Cardiac fibroblast (primary cell): ENCODE measurements around the gene C1QC.
"Not testable (repeated sequence)": the region's sequence is repeated elsewhere in the genome, so short reads cannot be mapped to it uniquely, and the experiment has no call there.

Experiments used
- DNase-seq, 2 donors: peaks; one replicate each; pipeline versions ENCODE4 v3.0.0 to v3.0.0-alpha.2; 2010; ENCODE audit warnings: low read depth in 2 of 2
- H3K4me3 ChIP-seq, 2 donors: replicated peaks in 1 of 2; 1 replicate in 1 of 2; 2 replicates in 1 of 2; pipeline ENCODE4 v1.5.1; 2011; ENCODE audit warnings: low read depth in 2 of 2, low read length in 2 of 2, mild to moderate bottlenecking in 2 of 2, moderate library complexity in 1 of 2
- CTCF ChIP-seq: IDR thresholded peaks from one replicate; pipeline ENCODE4 v1.5.1; 2011; ENCODE audit warnings: low read depth, mild to moderate bottlenecking, low read length, inconsistent platforms

The C1QC gene

DNA sequence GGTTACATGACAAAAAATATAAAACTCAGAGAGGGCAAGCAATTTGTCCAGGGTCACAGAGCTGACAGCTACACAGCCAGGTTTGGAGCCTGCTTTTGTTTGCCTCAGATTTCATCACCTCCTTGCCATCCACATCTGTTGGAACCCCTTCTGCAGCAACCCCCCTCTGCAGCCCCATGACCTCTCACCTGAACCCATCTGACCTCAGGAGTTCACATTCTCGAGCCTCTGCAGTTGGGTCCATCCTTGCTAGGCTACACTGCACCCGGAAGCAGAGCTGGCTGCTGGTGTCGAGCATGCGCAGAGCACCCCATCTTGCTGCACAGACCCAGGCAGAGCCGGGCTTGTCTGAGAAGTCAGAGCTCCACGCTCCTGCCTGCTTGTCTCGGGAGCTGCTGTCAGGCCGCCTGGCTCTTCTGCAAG, 19.6 kb downstream of the C1QC start:
- H3K4me3 ChIP-seq: no peak overlapping the region
- DNase-seq: no peak
- no peak for TF ChIP-seq CTCF

DNA sequence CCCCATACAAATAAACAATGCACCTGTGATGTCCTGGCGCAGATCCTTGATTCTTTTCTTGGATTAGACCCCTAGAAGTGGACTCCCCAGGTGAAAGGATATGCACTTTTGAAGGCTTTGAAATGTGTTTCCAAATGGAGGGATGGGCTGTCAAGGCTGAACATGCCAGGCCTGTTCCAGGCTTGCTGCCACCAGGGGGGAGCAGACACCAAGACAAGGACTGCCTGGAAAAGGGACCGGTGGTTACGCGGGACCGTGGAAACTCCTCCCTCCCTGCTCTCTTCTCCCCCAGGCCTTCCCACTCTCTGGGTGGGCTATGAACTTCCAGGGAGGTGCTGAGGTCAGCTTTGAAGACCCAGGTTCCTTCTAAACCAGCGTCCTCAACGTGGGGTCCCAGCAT, 22.3 kb downstream of the C1QC start:
- H3K4me3 ChIP-seq: no peak overlapping the region
- TF ChIP-seq CTCF: peak; percentile 60
- DNase-seq: peak; percentile 35 to 42

GRCh38 chr1:22666412-22666811, 23.0 kb downstream of the C1QC start:
- no peak for DNase-seq
- TF ChIP-seq CTCF: no peak
- no peak overlapping the region for H3K4me3 ChIP-seq

DNA sequence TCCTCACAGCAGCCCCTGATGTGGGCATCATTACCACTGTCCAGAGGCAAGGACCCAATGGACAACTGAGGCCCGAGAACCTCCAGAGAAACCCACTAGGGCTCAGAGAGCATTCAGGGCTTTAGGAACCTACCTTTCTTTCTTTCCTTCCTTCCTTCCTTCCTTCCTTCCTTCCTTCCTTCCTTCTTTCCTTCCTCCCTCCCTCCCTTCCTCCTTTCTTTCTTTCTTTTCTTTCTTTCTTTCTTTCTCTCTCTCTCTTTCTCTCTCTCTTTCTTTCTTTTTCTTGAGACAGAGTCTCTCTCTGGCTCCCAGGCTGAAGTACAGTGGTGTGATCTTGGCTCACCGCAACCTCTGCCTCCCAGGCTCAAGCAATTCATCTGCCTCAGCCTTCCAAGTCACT, 25.4 kb downstream of the C1QC start:
- not testable (repeated sequence) for H3K4me3 ChIP-seq, DNase-seq

- DNase-seq: no peak
- H3K4me3 ChIP-seq: no peak overlapping the region
- no peak for TF ChIP-seq CTCF
These were observed 27.0 kb downstream of the C1QC start for GRCh38 chr1:22670352-22670975.

GRCh38 chr1:22671999-22672398, 28.6 kb downstream of the C1QC start:
- TF ChIP-seq CTCF: no peak
- DNase-seq: no peak
- H3K4me3 ChIP-seq: no peak overlapping the region

DNA sequence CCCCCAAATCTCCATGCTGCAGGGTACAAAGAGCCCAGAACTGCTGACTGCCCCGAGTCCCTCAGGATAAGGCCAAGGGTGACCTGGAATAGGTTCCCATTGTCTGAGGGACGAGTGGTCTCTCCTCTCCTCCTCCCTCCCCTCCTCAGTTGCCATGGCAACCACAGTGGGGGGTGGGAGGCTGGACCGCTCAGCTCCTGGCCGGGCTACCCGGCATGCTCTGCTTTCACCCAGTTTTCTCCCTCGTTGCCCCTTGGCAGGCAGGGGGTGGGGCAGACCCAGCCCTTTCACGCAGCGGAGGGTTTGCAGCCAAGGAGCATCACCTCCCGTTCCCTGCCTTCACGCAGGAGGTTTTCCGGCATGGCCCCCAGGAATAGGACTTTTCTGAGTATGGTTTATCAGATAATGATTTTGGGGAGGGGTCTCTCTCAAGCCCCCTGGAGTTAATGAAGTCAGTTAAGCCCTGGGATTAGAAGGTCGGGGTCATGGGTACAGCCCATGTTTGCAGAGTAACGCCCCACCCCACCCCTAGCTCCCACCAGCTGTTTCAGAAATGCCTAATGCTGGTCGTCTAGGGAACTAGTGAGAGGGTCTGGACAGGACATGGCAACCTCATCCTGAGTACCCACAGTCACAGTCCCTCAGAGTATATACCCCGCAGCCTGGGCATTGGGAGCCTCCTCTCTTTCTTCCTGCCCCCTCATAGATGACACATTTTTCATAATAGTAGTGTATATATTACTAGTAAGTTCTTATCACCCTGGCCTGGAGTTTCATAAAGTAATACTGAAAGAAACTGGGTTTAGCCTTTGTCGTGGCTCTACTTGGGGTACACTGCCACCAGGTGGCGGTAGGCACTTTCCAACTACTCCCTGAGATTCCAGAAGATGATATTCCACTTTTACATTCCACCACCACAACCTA, 30.3 kb downstream of the C1QC start:
- no peak overlapping the region for H3K4me3 ChIP-seq
- TF ChIP-seq CTCF: peak; percentile 86
- DNase-seq: peak; percentile 77 to 78
